22Rv1 (cell line): ENCODE data around the gene MTSS2.

Experiments used
- ZFX ChIP-seq: fragments of 450-650 bp; IDR thresholded peaks from 2 replicates; pipeline ENCODE4 v1.6.1; 2017; ENCODE audit warnings: antibody characterized with exemption, borderline replicate concordance
- TF ChIP-seq, protein P1 (sequence below): fragments of 450-650 bp; IDR thresholded peaks from 2 replicates; pipeline ENCODE4 v1.5.1; 2017; ENCODE audit warnings: mild to moderate bottlenecking

- TF ChIP-seq, protein P1, sequence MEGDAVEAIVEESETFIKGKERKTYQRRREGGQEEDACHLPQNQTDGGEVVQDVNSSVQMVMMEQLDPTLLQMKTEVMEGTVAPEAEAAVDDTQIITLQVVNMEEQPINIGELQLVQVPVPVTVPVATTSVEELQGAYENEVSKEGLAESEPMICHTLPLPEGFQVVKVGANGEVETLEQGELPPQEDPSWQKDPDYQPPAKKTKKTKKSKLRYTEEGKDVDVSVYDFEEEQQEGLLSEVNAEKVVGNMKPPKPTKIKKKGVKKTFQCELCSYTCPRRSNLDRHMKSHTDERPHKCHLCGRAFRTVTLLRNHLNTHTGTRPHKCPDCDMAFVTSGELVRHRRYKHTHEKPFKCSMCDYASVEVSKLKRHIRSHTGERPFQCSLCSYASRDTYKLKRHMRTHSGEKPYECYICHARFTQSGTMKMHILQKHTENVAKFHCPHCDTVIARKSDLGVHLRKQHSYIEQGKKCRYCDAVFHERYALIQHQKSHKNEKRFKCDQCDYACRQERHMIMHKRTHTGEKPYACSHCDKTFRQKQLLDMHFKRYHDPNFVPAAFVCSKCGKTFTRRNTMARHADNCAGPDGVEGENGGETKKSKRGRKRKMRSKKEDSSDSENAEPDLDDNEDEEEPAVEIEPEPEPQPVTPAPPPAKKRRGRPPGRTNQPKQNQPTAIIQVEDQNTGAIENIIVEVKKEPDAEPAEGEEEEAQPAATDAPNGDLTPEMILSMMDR = no peak
- TF ChIP-seq ZFX = no peak
Observed at GRCh38 chr16:70675851-70676513, 9.9 kb downstream of the MTSS2 start.
